ENCODE results near the gene EFNB1.
A peak's percentile ranks its signal among the peaks of the same experiment; 100 is the strongest.

EFNB1 gene

GRCh38 chrX:68827848-68828624 is 785 bp upstream of the EFNB1 start:
- DNase-seq, result peak; percentile 33

DNA sequence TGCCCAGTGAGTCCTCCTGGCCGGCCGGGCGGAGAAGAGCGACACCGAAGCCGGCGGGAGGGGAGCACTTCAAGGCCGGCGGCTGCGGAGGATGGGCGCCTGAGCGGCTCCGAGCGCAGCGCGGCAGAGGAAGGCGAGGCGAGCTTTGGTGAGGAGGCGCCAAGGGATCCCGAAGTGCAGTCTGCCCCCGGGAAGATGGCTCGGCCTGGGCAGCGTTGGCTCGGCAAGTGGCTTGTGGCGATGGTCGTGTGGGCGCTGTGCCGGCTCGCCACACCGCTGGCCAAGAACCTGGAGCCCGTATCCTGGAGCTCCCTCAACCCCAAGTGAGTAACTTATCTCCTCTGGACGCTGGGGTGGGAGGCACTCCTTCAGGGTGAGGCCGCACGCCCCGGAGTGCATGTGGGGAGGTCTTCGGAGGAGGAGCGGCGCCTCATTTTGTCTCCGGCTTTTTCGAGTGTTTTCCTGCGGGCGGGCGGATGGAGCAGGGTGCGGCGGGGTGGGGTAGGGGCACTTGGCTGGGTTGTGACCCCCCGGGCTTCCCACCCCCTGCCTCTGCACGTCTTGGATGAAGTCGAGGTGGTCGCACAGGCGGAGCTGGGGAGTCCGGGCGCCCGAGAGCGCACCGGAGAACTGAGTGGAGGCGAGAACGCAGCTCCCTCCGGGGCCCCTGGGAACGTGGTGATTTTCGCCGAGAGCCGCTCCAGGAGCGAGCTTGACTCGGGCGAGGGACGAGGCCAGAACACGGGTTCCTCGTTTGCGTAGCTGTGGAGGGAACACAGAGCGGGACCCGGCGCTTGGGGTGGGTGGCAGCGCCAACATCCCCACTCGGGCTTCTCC is 979 bp downstream of the EFNB1 start:
- DNase-seq, result no peak

GRCh38 chrX:68830419-68831404 is 1.9 kb downstream of the EFNB1 start:
- no peak for DNase-seq

- no peak for DNase-seq
Measured at GRCh38 chrX:68831405-68832100, 2.7 kb downstream of the EFNB1 start.

DNA sequence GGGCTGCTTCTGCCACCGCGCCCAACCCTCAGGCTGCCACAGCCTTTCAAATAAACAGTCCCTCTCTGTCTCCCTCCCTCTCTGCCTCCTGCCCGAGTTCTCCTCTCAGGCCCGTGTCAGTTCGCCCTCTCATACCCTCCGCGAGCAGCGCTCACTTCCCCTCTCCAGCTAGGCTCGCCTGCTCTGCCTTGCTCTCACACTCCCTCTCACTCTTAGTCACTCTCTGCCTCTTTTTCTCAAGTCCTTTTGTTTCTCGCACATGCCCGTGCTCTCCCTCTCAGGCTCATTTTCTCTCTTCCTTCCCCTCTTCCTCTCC is 3.2 kb downstream of the EFNB1 start:
- no peak for DNase-seq

- no peak for DNase-seq
Measured at GRCh38 chrX:68832516-68833447, 4.0 kb downstream of the EFNB1 start.

GRCh38 chrX:68833448-68833805 is 4.6 kb downstream of the EFNB1 start:
- DNase-seq, result no peak

- no peak for DNase-seq
Measured at GRCh38 chrX:68833855-68834331, 5.1 kb downstream of the EFNB1 start.

DNA sequence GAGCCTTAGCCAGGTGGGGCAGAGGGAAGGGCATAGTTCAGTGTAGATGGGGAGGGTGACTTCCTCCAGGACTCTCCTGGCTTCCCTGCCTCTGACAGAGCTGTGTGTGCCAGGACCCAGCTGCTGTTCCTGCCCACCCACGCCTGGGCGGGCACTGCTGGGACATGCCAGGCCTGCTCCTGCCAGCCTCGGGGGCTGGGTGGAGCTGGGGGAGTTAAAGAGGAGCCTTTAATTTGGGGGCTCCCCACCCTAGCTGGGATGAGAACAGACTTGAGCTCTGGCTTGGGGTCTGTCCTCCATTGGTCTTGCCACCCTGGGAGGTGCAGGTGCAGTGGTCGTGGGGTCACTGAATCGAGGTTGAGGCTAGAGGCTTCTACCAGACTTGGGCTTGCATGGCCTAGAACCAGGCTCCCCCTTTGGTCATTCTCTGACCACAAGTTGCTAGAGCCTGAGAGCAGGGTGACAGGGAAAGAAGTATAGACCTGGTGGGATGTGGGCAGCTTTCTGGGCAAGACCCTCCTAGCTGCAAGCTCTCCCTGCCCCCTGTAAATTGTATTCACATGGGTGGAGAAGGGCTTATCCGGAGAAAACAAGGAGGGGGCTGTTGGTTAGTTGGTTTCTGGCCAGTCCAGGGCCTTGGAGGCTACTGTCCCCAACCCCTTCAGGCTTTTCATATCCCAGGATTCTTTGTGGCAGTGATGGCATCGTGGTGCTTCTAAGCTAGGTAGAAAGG is 5.7 kb downstream of the EFNB1 start:
- DNase-seq, result no peak

DNA sequence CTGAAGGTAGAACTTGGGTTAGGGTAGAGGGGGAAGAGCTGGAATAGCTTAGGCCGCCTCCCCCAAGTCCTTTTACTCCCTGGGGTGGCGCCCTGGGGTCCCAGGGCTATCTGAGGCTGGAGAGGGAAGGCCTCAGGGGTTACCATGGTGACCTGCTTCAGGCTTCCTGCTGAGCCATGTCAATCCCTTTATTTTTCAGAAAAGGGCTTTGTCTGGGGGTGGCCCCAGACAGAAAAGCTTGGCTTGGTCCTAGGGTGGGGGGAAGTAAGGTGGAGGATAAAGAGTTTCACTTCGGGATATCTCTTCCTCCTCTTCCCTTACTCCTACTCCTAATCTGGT is 6.3 kb downstream of the EFNB1 start:
- no peak for DNase-seq

DNA sequence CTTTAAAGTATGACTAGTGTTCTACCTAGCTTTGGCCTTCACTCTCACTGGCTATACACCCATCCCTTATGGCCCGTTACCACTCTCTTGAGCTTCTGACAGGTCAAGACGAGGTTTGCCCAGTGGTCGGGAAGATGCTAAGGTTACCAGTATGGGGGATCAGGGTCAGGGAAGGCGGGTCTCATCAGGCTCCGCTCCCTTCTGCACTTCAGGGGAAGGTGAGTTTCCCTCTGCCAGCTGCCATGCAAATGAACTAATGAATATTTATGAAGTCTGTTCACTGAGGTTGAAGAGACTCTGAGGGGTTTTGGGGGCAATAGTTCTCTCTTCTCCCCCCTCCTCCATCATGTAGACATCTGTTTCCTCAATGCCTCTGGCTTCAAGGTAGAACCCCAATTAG is 6.6 kb downstream of the EFNB1 start:
- no peak for DNase-seq

DNA sequence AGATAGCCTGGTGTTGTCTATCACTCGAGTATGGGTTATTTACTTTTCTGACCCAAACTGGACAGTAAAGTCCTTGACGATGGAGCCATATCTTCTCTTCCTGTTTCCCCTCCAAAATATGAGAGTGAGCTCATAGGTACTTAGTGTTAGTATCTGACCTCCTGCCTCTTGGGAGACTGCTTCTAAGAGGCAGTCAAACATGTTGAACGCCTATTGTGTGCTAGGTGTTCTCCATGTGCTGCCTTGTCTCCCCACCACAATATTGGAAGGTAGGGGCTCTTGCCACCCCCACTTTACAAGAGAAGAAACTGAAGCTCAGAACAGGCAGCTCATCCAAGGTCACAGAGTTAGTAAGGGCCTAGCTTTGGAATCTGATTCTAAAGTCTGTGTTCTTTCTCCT is 8.3 kb downstream of the EFNB1 start:
- DNase-seq, result no peak

DNA sequence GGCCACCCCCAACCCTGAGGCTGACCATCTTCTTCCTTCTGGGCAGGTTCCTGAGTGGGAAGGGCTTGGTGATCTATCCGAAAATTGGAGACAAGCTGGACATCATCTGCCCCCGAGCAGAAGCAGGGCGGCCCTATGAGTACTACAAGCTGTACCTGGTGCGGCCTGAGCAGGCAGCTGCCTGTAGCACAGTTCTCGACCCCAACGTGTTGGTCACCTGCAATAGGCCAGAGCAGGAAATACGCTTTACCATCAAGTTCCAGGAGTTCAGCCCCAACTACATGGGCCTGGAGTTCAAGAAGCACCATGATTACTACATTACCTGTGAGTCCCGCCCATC is 9.7 kb downstream of the EFNB1 start:
- no peak for DNase-seq

DNA sequence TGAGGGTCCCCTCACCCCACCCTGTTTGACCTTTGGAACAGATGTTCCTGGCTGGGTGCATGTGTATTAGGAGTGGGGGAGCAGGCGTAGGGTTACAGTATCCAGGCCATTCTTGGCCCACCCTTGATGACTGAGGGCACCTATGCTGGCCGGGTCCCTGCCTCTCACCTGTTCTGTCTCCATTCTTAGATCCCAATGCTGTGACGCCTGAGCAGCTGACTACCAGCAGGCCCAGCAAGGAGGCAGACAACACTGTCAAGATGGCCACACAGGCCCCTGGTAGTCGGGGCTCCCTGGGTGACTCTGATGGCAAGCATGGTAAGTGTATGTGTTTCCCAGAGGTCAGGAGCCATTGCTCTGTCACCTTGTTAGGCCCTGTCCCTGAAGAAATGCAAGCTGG is 10.9 kb downstream of the EFNB1 start:
- DNase-seq, result no peak

DNA sequence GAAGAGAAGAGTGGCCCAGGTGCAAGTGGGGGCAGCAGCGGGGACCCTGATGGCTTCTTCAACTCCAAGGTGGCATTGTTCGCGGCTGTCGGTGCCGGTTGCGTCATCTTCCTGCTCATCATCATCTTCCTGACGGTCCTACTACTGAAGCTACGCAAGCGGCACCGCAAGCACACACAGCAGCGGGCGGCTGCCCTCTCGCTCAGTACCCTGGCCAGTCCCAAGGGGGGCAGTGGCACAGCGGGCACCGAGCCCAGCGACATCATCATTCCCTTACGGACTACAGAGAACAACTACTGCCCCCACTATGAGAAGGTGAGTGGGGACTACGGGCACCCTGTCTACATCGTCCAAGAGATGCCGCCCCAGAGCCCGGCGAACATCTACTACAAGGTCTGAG is 11.4 kb downstream of the EFNB1 start:
- no peak for DNase-seq

GRCh38 chrX:68841251-68842049 is 12.6 kb downstream of the EFNB1 start:
- no peak for DNase-seq

DNA sequence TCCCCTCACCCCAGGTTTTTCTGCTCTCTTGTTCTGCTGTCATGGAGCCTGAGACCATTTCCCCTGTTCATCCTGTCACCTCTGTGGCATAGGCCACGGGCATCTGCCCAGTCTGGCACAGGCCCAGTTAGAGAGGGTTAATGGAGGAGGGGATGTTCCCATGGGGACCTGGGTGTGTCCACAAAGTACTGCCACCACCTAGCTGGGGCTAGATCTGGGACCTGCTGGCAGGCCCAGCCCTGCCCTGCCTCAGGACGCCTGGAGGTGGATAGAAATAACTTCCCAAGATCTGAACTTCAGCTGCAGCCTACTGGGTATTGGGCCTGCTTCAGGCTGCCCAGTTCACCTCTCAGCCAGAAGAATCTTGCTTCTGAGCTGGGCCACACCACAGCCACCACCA is 13.5 kb downstream of the EFNB1 start:
- no peak for DNase-seq

- DNase-seq, result no peak
Measured at GRCh38 chrX:68842781-68843581, 14.2 kb downstream of the EFNB1 start.

DNA sequence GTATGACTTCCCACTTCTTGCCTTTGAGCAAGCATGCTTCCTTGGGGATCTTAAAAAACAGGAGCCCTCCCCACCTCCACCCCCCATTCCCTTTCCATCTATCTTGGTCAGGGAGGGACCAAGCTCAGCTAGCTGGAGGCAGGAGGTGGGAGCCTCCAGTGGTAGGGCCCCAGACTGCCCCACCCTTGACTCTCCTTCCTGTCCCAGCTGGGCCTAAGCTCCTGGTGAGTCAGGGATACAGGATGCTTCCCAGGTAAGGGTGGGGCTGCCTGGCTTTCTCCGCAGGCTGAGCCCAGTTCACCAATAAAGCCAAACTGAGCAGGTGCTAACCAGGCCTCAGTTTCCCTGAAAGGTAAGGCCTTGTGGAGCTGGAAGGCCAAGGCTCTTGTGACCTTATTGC is 15.2 kb downstream of the EFNB1 start:
- DNase-seq, result no peak
